ENCODE measurements around the gene RAB7B. TPM values are rescaled to one million over a fixed set of nuclear protein-coding genes. Genes with fewer than 3 reads are reported as not detected.

Gene RAB7B
- total and polyA plus RNA-seq, 2 of the 4 experiments (the other 2 are of a cell fraction): 9.1 to 14.7 TPM

- intact Hi-C loops (cut with micrococcal nuclease): no loop called here
Measured at GRCh38 chr1:205981257-205981656, 21.9 kb downstream of the RAB7B start.

More at GRCh38 chr1:205981257-205981656, 21.9 kb downstream of the RAB7B start:
- no TSS peak for BruUV-seq (replicated peaks)
- Histone ChIP-seq H4K8ac (ENCODE audit: low read depth in 2 of 2, low read length in 2 of 2) (no peak overlapping the region), H3K4me3 (ENCODE audit: insufficient read depth, low read depth, low read length) (no peak overlapping the region), H4K5ac (ENCODE audit: low read depth, low read length) (no peak overlapping the region), H2BK5ac (ENCODE audit: low read depth, low read length, poor library complexity, severe bottlenecking) (no peak overlapping the region), H2BK120ac (ENCODE audit: low read depth, low read length) (no peak overlapping the region), H2AFZ (replicated peaks; ENCODE audit: low read length, poor library complexity) (no peak overlapping the region), H2BK15ac (ENCODE audit: low read depth, low read length) (no peak overlapping the region), H3K27me3 (ENCODE audit: control insufficient read depth, insufficient read depth, low read length) (no peaks in the 10 kb centered on the region), H3K23ac (ENCODE audit: low read depth, low read length) (no peak overlapping the region), H3K9me3 (ENCODE audit: control insufficient read depth, insufficient read depth, low read length) (no peaks in the 10 kb centered on the region), H3K18ac (ENCODE audit: low read depth, low read length) (no peak overlapping the region), H3K27ac (ENCODE audit: insufficient read depth, low read length) (no peak overlapping the region), H3K9ac (ENCODE audit: low read depth, low read length) (no peak overlapping the region), H2BK20ac (ENCODE audit: low read depth, low read length) (no peak overlapping the region), H2AK5ac (ENCODE audit: low read depth, low read length) (no peak overlapping the region), H4K91ac (ENCODE audit: insufficient read depth, low read depth, low read length) (no peak overlapping the region), H3K4ac (ENCODE audit: low read depth, low read length) (no peak overlapping the region), H3K56ac (ENCODE audit: extremely low read depth, insufficient read depth, low read length) (no peak overlapping the region), H3K4me2 (ENCODE audit: low read depth, low read length) (no peak overlapping the region), H3K79me1 (ENCODE audit: low read depth in 1 of 2, low read length in 2 of 2) (no peaks in the 10 kb centered on the region), H3K14ac (replicated peaks; ENCODE audit: low read depth, low read length) (no peak overlapping the region), H4K20me1 (ENCODE audit: insufficient read depth, low read length) (no peaks in the 10 kb centered on the region; the same call in 1 of the 2 replicates), H2AK9ac (replicated peaks; ENCODE audit: low read depth, low read length, poor library complexity) (no peak overlapping the region), H3K4me1 (ENCODE audit: control insufficient read depth, insufficient read depth, low read length) (no peaks in the 10 kb centered on the region), H3K9me1 (ENCODE audit: insufficient read depth, low read length) (no peaks in the 10 kb centered on the region), H3K36me3 (ENCODE audit: control insufficient read depth, insufficient read depth, low read length) (no peaks in the 10 kb centered on the region; the same call in 1 of the 2 replicates)
- TF ChIP-seq ELK1 (IDR thresholded peaks at IDR 0.05; ENCODE audit: borderline replicate concordance, low read depth, low read length) (no peak), USF2 (IDR thresholded peaks at IDR 0.05; ENCODE audit: low read depth, low read length) (no peak), RCOR1 (IDR thresholded peaks at IDR 0.05; ENCODE audit: insufficient replicate concordance, low read length) (no peak), BHLHE40 (IDR thresholded peaks at IDR 0.05; ENCODE audit: low read depth, low read length) (no peak), MAFK (IDR thresholded peaks at IDR 0.05; ENCODE audit: low read depth, low read length) (no peak), RFX5 (IDR thresholded peaks at IDR 0.05; ENCODE audit: low read depth, low read length) (no peak), CHD1 (IDR thresholded peaks at IDR 0.05; ENCODE audit: low read depth, low read length) (no peak), NFE2L2 (IDR thresholded peaks at IDR 0.05; ENCODE audit: low read depth, low read length) (no peak), MAZ (IDR thresholded peaks at IDR 0.05; ENCODE audit: borderline replicate concordance, low read depth, low read length) (no peak), FOS (IDR thresholded peaks at IDR 0.05; ENCODE audit: low read depth, low read length) (no peak), RAD21 (IDR thresholded peaks at IDR 0.05; ENCODE audit: low read length) (no peak), CTCF (conservative IDR thresholded peaks at IDR 0.05; ENCODE audit: low read depth, low read length) (no peak), CEBPB (IDR thresholded peaks at IDR 0.05; ENCODE audit: low read depth, low read length) (no peak)
- no peak for DNase-seq
- ATAC-seq (ENCODE audit: low read depth): no peak
- no CpG with 5 or more reads among the region's 1 CpG for WGBS, 2 experiments (ENCODE audit: extremely low coverage in 2 of 2, insufficient read length in 1 of 2)
- in situ Hi-C loops (cut with MboI; ENCODE audit: low sequenced_read_pairs): loop anchor here (5.0 to 10.0 kb wide), 3 partner anchors 121 to 326 kb away; no protein-coding TSS in a partner anchor
- dilution Hi-C loops (cut with HindIII; ENCODE audit: low sequenced_read_pairs, unreplicated experiment): no loop called here
- ChIA-PET POLR2A (ENCODE audit: unreplicated experiment) (no interaction called here), CTCF (no interaction called here)

All from IMR-90 (cell line).